OCI-LY1 (cell line): ENCODE measurements around the gene MAP3K10.

Experiments
- H2AFZ ChIP-seq: fragments of 200-600 bp; sonication (generic), shearing (Covaris generic); 2 replicates; pipeline ENCODE4 v1.6.0; 2014; ENCODE audit warnings: antibody characterized with exemption, mild to moderate bottlenecking, low read length
- H3F3A ChIP-seq: fragments of 200-600 bp; sonication (generic), shearing (Covaris generic); 2 replicates; pipeline ENCODE4 v1.6.0; 2014; ENCODE audit warnings: mild to moderate bottlenecking, antibody characterized with exemption, low read length, moderate library complexity; ENCODE audit not compliant: insufficient read depth
- H3K27ac ChIP-seq: fragments of 200-600 bp; sonication (generic); 2 replicates; pipeline ENCODE4 v1.5.1; 2014; ENCODE audit warnings: low read length, mixed run types, mild to moderate bottlenecking, low read depth; ENCODE audit not compliant: poor library complexity, severe bottlenecking
- H3K27me3 ChIP-seq: fragments of 200-600 bp; sonication (generic); 2 replicates; pipeline ENCODE4 v1.6.0; 2014; ENCODE audit warnings: antibody characterized with exemption, mild to moderate bottlenecking, low read length, moderate library complexity; ENCODE audit not compliant: insufficient read depth
- H3K36me3 ChIP-seq: fragments of 200-600 bp; sonication (generic); 2 replicates; pipeline ENCODE4 v1.6.1; 2014; ENCODE audit warnings: mild to moderate bottlenecking, antibody characterized with exemption, low read length, moderate library complexity, mixed read lengths; ENCODE audit not compliant: insufficient read depth
- H3K4me1 ChIP-seq: fragments of 200-600 bp; sonication (generic); 2 replicates; pipeline ENCODE4 v1.5.1; 2014; ENCODE audit warnings: mild to moderate bottlenecking, low read length, moderate library complexity; ENCODE audit not compliant: insufficient read depth, severe bottlenecking
- H3K4me2 ChIP-seq: fragments of 200-600 bp; sonication (generic), shearing (Covaris generic); 2 replicates; pipeline ENCODE4 v1.6.1; 2014; ENCODE audit warnings: low read length
- H3K4me3 ChIP-seq: fragments of 200-600 bp; sonication (generic); 2 replicates; pipeline ENCODE4 v1.5.1; 2014; ENCODE audit warnings: low read length, low read depth, mild to moderate bottlenecking, mixed read lengths; ENCODE audit not compliant: poor library complexity, severe bottlenecking
- H3K79me2 ChIP-seq: fragments of 200-600 bp; shearing (Covaris generic); 2 replicates; pipeline ENCODE4 v1.6.1; 2016; ENCODE audit warnings: mixed run types, low read length, mixed read lengths; ENCODE audit not compliant: insufficient read depth
- H3K9ac ChIP-seq: fragments of 200-600 bp; sonication (generic), shearing (Covaris generic); 2 replicates; pipeline ENCODE4 v1.6.1; 2014; ENCODE audit warnings: mild to moderate bottlenecking, low read length, mixed read lengths
- H3K9me2 ChIP-seq: fragments of 200-600 bp; sonication (generic), shearing (Covaris generic); 2 replicates; pipeline ENCODE4 v1.6.1; 2014; ENCODE audit warnings: low read depth, mild to moderate bottlenecking, low read length, mixed read lengths
- H3K9me3 ChIP-seq: fragments of 200-600 bp; shearing (Covaris generic); 2 replicates; pipeline ENCODE4 v1.6.1; 2014; ENCODE audit warnings: low read length, mixed read lengths
- H4K20me1 ChIP-seq: fragments of 200-600 bp; sonication (generic), shearing (Covaris generic); 2 replicates; pipeline ENCODE4 v1.6.0; 2016; ENCODE audit warnings: mild to moderate bottlenecking, low read length; ENCODE audit not compliant: insufficient read depth
- EZH2 ChIP-seq: fragments of 200-600 bp; sonication (generic), shearing (Covaris generic); IDR thresholded peaks from 2 replicates; pipeline ENCODE4 v1.8.0; 2017; ENCODE audit warnings: borderline replicate concordance, mixed run types, mild to moderate bottlenecking, antibody characterized with exemption, low read length, moderate library complexity, mixed read lengths
- TF ChIP-seq, protein P1 (sequence below): fragments of 200-600 bp; sonication (generic), shearing (Covaris generic); IDR thresholded peaks from 2 replicates; pipeline ENCODE4 v1.5.1; 2017; ENCODE audit warnings: mild to moderate bottlenecking, antibody characterized with exemption, low read length, moderate library complexity, mixed read lengths

Gene MAP3K10

DNA sequence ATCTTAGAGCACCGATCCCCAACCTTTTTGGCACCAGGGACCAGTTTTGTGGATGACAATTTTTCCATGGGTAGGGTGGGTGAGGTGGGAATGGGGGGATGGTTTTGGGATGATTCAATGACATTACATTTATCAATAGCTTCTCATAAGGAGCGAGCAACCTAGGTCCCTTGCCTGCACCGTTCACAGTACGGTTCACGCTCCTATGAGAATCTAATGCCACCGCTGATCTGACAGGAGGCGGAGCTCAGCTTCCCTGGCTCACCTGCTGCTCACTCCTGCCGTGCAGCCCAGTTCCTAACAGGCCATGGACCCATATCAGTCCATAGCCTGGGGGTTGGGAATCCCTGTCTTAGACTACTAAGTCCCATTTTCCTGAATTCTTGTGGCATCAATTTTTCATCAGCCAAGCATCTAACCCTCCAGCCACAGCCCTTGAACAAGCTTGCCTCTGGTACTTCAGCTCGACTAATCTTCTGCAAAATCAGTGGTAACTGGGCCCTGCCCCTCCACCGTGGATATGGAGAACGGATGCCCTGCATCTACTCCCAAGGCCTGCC is 37.0 kb upstream of the MAP3K10 start:
- H3K36me3 ChIP-seq: no peaks in the 10 kb centered on the region
- no peak overlapping the region for H3K27ac ChIP-seq
- no peak overlapping the region for H2AFZ ChIP-seq
- H4K20me1 ChIP-seq: no peaks in the 10 kb centered on the region
- H3K4me3 ChIP-seq: no peak overlapping the region
- no peaks in the 10 kb centered on the region for H3F3A ChIP-seq
- H3K9me3 ChIP-seq: 0 out of 2 replicates have a peak, but pooled peaks cover 2% of the 10 kb centered on the region
- H3K79me2 ChIP-seq: no peaks in the 10 kb centered on the region
- no peak for TF ChIP-seq EZH2
- TF ChIP-seq, protein P1, sequence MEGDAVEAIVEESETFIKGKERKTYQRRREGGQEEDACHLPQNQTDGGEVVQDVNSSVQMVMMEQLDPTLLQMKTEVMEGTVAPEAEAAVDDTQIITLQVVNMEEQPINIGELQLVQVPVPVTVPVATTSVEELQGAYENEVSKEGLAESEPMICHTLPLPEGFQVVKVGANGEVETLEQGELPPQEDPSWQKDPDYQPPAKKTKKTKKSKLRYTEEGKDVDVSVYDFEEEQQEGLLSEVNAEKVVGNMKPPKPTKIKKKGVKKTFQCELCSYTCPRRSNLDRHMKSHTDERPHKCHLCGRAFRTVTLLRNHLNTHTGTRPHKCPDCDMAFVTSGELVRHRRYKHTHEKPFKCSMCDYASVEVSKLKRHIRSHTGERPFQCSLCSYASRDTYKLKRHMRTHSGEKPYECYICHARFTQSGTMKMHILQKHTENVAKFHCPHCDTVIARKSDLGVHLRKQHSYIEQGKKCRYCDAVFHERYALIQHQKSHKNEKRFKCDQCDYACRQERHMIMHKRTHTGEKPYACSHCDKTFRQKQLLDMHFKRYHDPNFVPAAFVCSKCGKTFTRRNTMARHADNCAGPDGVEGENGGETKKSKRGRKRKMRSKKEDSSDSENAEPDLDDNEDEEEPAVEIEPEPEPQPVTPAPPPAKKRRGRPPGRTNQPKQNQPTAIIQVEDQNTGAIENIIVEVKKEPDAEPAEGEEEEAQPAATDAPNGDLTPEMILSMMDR: no peak
- H3K4me2 ChIP-seq: no peak overlapping the region
- H3K9ac ChIP-seq: no peak overlapping the region
- H3K27me3 ChIP-seq: no peaks in the 10 kb centered on the region
- H3K4me1 ChIP-seq: no peaks in the 10 kb centered on the region
- no peaks in the 10 kb centered on the region for H3K9me2 ChIP-seq

DNA sequence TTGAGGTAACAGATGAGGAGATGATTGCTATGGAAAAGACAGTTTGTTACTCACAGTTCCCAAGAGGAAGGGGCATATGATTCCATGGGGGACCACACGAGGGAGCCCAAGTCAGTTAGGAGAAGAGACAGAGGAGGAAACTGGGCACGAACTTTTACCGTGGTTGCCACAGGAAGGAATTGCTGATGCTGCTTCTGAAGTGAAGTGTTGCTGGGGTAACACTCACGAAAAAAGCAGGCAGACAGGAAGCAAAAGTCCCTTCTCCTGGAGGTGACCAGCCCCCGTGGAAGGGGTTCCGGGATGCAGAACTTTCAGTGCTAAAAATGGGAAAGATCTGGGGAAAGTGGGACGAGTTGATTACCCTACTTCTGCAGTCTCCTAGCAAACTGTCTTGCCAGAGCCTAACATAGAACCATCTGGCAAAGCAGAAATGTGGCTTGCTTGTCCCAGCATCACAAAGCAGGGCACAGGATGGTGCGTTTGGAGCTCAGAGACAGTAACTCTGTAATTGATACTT is 35.4 kb upstream of the MAP3K10 start:
- Histone ChIP-seq H3K4me1 (no peaks in the 10 kb centered on the region), H3K27ac (no peak overlapping the region), H3K36me3 (no peaks in the 10 kb centered on the region), H3K27me3 (no peaks in the 10 kb centered on the region), H4K20me1 (no peaks in the 10 kb centered on the region), H3K79me2 (no peaks in the 10 kb centered on the region), H3K4me3 (no peak overlapping the region), H2AFZ (no peak overlapping the region), H3K9me3 (no peaks in the 10 kb centered on the region), H3K9me2 (no peaks in the 10 kb centered on the region), H3F3A (no peaks in the 10 kb centered on the region), H3K9ac (no peak overlapping the region), H3K4me2 (no peak overlapping the region)
- no peak for TF ChIP-seq EZH2
- TF ChIP-seq, protein P1: peak; percentile 26; the same call in 1 of the 2 replicates

DNA sequence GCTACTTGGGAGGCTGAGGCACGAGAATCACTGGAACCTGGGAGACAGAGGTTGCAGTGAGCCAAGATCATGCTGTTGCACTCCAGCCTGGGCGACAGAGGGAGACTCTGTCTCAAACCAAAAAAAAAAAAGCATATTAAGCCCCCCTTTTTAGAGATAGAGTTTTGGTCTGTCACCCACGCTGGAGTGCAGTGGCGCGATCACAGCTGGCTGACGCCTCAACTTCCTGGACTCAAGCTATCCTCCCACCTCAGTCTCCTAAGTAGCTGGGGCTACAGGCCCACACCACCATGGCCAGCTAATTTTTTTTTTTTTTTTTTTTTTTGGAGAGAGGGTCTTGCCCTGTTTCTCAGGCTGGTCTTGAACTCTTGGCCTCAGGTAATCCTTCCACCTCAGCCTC is 34.2 kb upstream of the MAP3K10 start:
- TF ChIP-seq, protein P1: no peak
- TF ChIP-seq EZH2: no peak
- Histone ChIP-seq H2AFZ (no peak overlapping the region), H3K27me3 (no peaks in the 10 kb centered on the region), H3K4me2 (no peak overlapping the region), H3K4me1 (no peaks in the 10 kb centered on the region), H3K9me2 (no peaks in the 10 kb centered on the region), H3K4me3 (no peak overlapping the region), H3K27ac (no peak overlapping the region), H3K36me3 (no peaks in the 10 kb centered on the region), H4K20me1 (no peaks in the 10 kb centered on the region), H3K9me3 (no peaks in the 10 kb centered on the region), H3K79me2 (no peaks in the 10 kb centered on the region), H3F3A (no peaks in the 10 kb centered on the region), H3K9ac (no peak overlapping the region)
